SK-N-SH treated with all-trans-retinoic acid at 6 μM for 48 hours (cell line): ENCODE data around the gene MANBA.

ENCODE experiments used
- ATAC-seq: fragments of 200-7000 bp; cut with Tn5 transposase; 3 replicates; pipeline ENCODE4 v1.9.1; 2020; ENCODE audit warnings: mild to moderate bottlenecking, moderate library complexity
- ARNTL ChIP-seq: fragments of 450-650 bp; formaldehyde crosslinking; IDR thresholded peaks from 2 replicates; pipeline ENCODE4 v1.5.0; 2020; ENCODE audit warnings: low read depth, mild to moderate bottlenecking, moderate library complexity, borderline replicate concordance
- BACH2 ChIP-seq: fragments of 250-450 bp; sonication (Bioruptor Pico); IDR thresholded peaks from 2 replicates; pipeline ENCODE4 v1.9.0; 2021; ENCODE audit warnings: mild to moderate bottlenecking, borderline replicate concordance
- CREB5 ChIP-seq: fragments of 250-450 bp; sonication (Bioruptor Pico); IDR thresholded peaks from 2 replicates; pipeline ENCODE4 v1.5.1; 2020; ENCODE audit warnings: low read depth, mild to moderate bottlenecking, moderate library complexity
- CSRNP3 ChIP-seq: fragments of 250-450 bp; sonication (Bioruptor Pico); IDR thresholded peaks from 2 replicates; pipeline ENCODE4 v1.5.1; 2021; ENCODE audit warnings: mild to moderate bottlenecking, moderate library complexity
- ESRRG ChIP-seq: fragments of 250-450 bp; sonication (Bioruptor Pico); IDR thresholded peaks from 2 replicates; pipeline ENCODE4 v1.6.1; 2021; ENCODE audit warnings: mild to moderate bottlenecking
- ISL1 ChIP-seq: fragments of 250-450 bp; sonication (Bioruptor Pico); IDR thresholded peaks from 2 replicates; pipeline ENCODE4 v2.1.2; 2022; ENCODE audit warnings: mild to moderate bottlenecking, moderate library complexity
- OSR1 ChIP-seq: fragments of 250-450 bp; sonication (Bioruptor Pico); IDR thresholded peaks from 2 replicates; pipeline ENCODE4 v1.8.0; 2022; ENCODE audit warnings: moderate library complexity, mild to moderate bottlenecking, inconsistent platforms
- PATZ1 ChIP-seq: fragments of 250-450 bp; sonication (Bioruptor Pico); IDR thresholded peaks from 2 replicates; pipeline ENCODE4 v1.8.0; 2020; ENCODE audit warnings: mild to moderate bottlenecking, moderate library complexity, borderline replicate concordance
- PPARA ChIP-seq: fragments of 250-450 bp; sonication (Bioruptor Pico); IDR thresholded peaks from 2 replicates; pipeline ENCODE4 v1.5.0; 2020; ENCODE audit warnings: mild to moderate bottlenecking, borderline replicate concordance
- SNAI2 ChIP-seq: fragments of 250-450 bp; sonication (Bioruptor Pico); IDR thresholded peaks from 2 replicates; pipeline ENCODE4 v1.5.0; 2020; ENCODE audit warnings: mild to moderate bottlenecking, moderate library complexity
- TSHZ2 ChIP-seq: fragments of 250-450 bp; sonication (Bioruptor Pico); IDR thresholded peaks from 2 replicates; pipeline ENCODE4 v1.5.0; 2020; ENCODE audit warnings: mild to moderate bottlenecking, moderate library complexity
- ZC3H10 ChIP-seq: fragments of 250-450 bp; sonication (Bioruptor Pico); IDR thresholded peaks from 2 replicates; pipeline ENCODE4 v1.5.1; 2021; ENCODE audit warnings: mild to moderate bottlenecking, moderate library complexity
- ZNF565 ChIP-seq: fragments of 450-650 bp; formaldehyde crosslinking; conservative IDR thresholded peaks from 2 replicates; pipeline ENCODE4 v1.5.0; 2020; ENCODE audit warnings: low read depth, mild to moderate bottlenecking, moderate library complexity
- ZNF70 ChIP-seq: fragments of 450-650 bp; formaldehyde crosslinking; IDR thresholded peaks from 2 replicates; pipeline ENCODE4 v1.5.0; 2020; ENCODE audit warnings: mild to moderate bottlenecking, moderate library complexity
- ZNF8 ChIP-seq: fragments of 450-650 bp; formaldehyde crosslinking; IDR thresholded peaks from 2 replicates; pipeline ENCODE4 v1.5.0; 2020; ENCODE audit warnings: mild to moderate bottlenecking, moderate library complexity
- TF ChIP-seq, protein P1 (sequence below): fragments of 250-450 bp; sonication (Bioruptor Pico); IDR thresholded peaks from 2 replicates; pipeline ENCODE4 v1.8.0; 2021; ENCODE audit warnings: low read depth, mild to moderate bottlenecking, moderate library complexity, borderline replicate concordance

MANBA gene

DNA sequence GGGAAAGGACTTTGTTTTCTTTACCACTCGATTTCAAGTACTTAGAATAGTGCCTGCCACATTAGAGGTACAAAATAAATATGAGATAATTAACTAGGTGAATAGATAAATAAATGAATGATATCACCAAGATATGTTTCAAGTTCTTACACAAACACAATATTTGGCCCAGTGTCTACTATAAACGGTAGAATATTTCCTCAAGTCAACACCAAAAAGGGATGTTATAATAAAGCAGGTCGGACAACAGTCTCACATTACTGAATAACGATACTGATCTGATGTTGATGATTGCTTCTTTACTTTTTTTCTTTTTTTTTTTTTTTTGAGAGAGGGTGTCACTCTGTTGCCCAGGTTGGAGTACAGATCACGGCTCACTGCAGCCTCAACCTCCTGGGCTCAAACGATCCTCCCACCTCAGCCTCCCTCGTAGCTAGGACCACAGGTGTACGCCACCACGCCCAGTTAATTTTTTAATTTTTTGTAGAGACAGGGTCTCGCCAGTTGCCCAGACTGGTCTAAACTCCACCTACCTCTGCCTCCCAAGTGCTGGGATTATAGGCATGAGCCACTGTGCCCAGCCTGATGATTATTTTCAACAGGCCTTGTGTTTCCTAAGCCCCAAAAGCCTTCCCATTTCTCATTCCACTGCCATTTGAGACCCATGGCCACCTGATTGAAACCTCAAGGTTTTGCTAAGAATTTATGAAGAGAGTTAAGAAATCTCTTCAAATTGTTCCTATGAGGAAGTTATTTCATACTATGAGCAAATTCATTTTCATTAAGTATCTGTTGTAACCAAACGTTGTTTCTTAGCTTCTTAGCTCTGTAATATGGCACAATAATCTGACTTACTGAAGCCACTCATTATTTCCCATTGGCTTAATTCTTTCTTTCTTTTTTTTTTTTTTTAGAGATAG is 2.3 kb downstream of the MANBA start:
- no peak for ATAC-seq
- TF ChIP-seq, protein P1, sequence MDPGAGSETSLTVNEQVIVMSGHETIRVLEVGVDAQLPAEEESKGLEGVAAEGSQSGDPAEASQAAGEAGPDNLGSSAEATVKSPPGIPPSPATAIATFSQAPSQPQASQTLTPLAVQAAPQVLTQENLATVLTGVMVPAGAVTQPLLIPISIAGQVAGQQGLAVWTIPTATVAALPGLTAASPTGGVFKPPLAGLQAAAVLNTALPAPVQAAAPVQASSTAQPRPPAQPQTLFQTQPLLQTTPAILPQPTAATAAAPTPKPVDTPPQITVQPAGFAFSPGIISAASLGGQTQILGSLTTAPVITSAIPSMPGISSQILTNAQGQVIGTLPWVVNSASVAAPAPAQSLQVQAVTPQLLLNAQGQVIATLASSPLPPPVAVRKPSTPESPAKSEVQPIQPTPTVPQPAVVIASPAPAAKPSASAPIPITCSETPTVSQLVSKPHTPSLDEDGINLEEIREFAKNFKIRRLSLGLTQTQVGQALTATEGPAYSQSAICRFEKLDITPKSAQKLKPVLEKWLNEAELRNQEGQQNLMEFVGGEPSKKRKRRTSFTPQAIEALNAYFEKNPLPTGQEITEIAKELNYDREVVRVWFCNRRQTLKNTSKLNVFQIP (CRISPR knock-in tag): no peak
- TF ChIP-seq BACH2 (CRISPR knock-in tag) (no peak), CSRNP3 (CRISPR knock-in tag) (no peak), SNAI2 (no peak)

GRCh38 chr4:102757681-102758080 is 3.1 kb downstream of the MANBA start:
- TF ChIP-seq OSR1 (CRISPR knock-in tag) (no peak), ZC3H10 (no peak), ZNF8 (CRISPR knock-in tag) (no peak), PPARA (no peak), ZNF70 (CRISPR knock-in tag) (no peak), ESRRG (no peak), ISL1 (CRISPR knock-in tag) (no peak), CREB5 (CRISPR knock-in tag) (no peak), ZNF565 (CRISPR knock-in tag) (no peak), TSHZ2 (no peak), PATZ1 (no peak), CSRNP3 (CRISPR knock-in tag) (no peak), ARNTL (CRISPR knock-in tag) (no peak), SNAI2 (no peak), BACH2 (CRISPR knock-in tag) (no peak)
- TF ChIP-seq, protein P1 (CRISPR knock-in tag): no peak
- ATAC-seq: no peak
